Measurements from ENCODE around the gene TDRD1. TPM values are rescaled to one million over a fixed set of nuclear protein-coding genes. Genes with fewer than 3 reads are reported as not detected.

Gene TDRD1
- total and polyA plus RNA-seq, 10 of the 15 experiments (the other 5 are each of a cell fraction or from before 2014, with no cell fraction given), result 0.03 to 0.04 TPM; not detected in 8

- H3K36me3 ChIP-seq (ENCODE audit: control insufficient read depth in 2 of 2, insufficient read depth in 2 of 2, low read length in 1 of 2), result no peaks in the 10 kb centered on the region
- intact Hi-C loops (cut with micrococcal nuclease; ENCODE audit: unreplicated experiment), result no loop called here
- H3K27ac ChIP-seq (ENCODE audit: control insufficient read depth, insufficient read depth), result no peak overlapping the region
- H3K9ac ChIP-seq (ENCODE audit: control insufficient read depth, insufficient read depth, low read length), result no peak overlapping the region
- H3K4me1 ChIP-seq (ENCODE audit: control insufficient read depth, insufficient read depth, low read length), result no peaks in the 10 kb centered on the region
- H3K27me3 ChIP-seq (replicated peaks in 1 of 2; ENCODE audit: control insufficient read depth in 2 of 2, insufficient read depth in 2 of 2, low read length in 1 of 2), result no peaks in the 10 kb centered on the region
- DNase-seq (ENCODE audit: low read depth, low spot score), result no peak
- peak; percentile 33; the same call in 2 of the 3 replicates for ATAC-seq
- ChIA-PET CTCF (no interaction called here), RAD21 (ENCODE audit: unreplicated experiment) (no interaction called here), POLR2A (no interaction called here), SMC1A (ENCODE audit: uncharacterized antibody, unreplicated experiment) (no interaction called here)
- BruUV-seq (replicated peaks), result no TSS peak
- H4K20me1 ChIP-seq (ENCODE audit: control insufficient read depth, insufficient read depth), result no peaks in the 10 kb centered on the region
- no peaks in the 10 kb centered on the region for H3K79me2 ChIP-seq (ENCODE audit: control insufficient read depth, insufficient read depth, low read length)
- TF ChIP-seq JUNB (IDR thresholded peaks at IDR 0.05), result peak; percentile 63
- no peak for TF ChIP-seq MEF2B (IDR thresholded peaks at IDR 0.05; ENCODE audit: partially characterized antibody, poor library complexity, severe bottlenecking)
- no peak for TF ChIP-seq ETV6 (conservative IDR thresholded peaks at IDR 0.05 in 1 of 2, IDR thresholded peaks at IDR 0.05 in 1 of 2; ENCODE audit: borderline replicate concordance in 1 of 2, low read depth in 1 of 2)
- TF ChIP-seq STAT3 (IDR thresholded peaks at IDR 0.05; ENCODE audit: low read depth, low read length), result no peak
- no peak overlapping the region for H3K4me3 ChIP-seq
- no peak overlapping the region for H3K4me2 ChIP-seq (ENCODE audit: control insufficient read depth, insufficient read depth)
- in situ Hi-C loops (cut with MboI), result loop anchor here (25.0 kb wide), 1 partner anchor 256 kb away; no protein-coding TSS in a partner anchor
- WGBS (ENCODE audit: insufficient coverage, insufficient replicate concordance, low lambda C conversion rate, missing lambda C conversion rate), result 6% methylated on average over 3 of the region's 3 CpGs
- H3K9me3 ChIP-seq (replicated peaks; ENCODE audit: control insufficient read depth, insufficient read depth, low read length), result no peaks in the 10 kb centered on the region
- FAIRE-seq, result no peak
- no peak overlapping the region for H2AFZ ChIP-seq (ENCODE audit: control insufficient read depth, low read depth, low read length)
Observed at GRCh38 chr10:114180937-114181336, 1.8 kb downstream of the TDRD1 start.

GRCh38 chr10:114181971-114182370 lies 2.8 kb downstream of the TDRD1 start:
- H3K9me3 ChIP-seq (replicated peaks; ENCODE audit: control insufficient read depth, insufficient read depth, low read length), result no peaks in the 10 kb centered on the region
- no peak for ATAC-seq
- H3K27me3 ChIP-seq (replicated peaks in 1 of 2; ENCODE audit: control insufficient read depth in 2 of 2, insufficient read depth in 2 of 2, low read length in 1 of 2), result no peaks in the 10 kb centered on the region
- no TSS peak for BruUV-seq (replicated peaks)
- no peaks in the 10 kb centered on the region for H3K36me3 ChIP-seq (ENCODE audit: control insufficient read depth in 2 of 2, insufficient read depth in 2 of 2, low read length in 1 of 2)
- TF ChIP-seq ZNF24 (IDR thresholded peaks at IDR 0.05) (no peak), TCF12 (IDR thresholded peaks at IDR 0.05; ENCODE audit: low read depth, low read length) (no peak), ETV6 (conservative IDR thresholded peaks at IDR 0.05 in 1 of 2, IDR thresholded peaks at IDR 0.05 in 1 of 2; ENCODE audit: borderline replicate concordance in 1 of 2, low read depth in 1 of 2) (no peak), KDM1A (IDR thresholded peaks at IDR 0.05; ENCODE audit: borderline replicate concordance) (no peak), ESRRA (IDR thresholded peaks at IDR 0.05; ENCODE audit: low read length) (no peak), POU2F2 (IDR thresholded peaks at IDR 0.05; ENCODE audit: borderline replicate concordance, low read depth, low read length) (no peak), SIX5 (IDR thresholded peaks at IDR 0.05; ENCODE audit: low read depth, low read length, severe bottlenecking) (no peak), TCF7 (IDR thresholded peaks at IDR 0.05; ENCODE audit: borderline replicate concordance) (no peak)
- 2% methylated on average over 5 of the region's 5 CpGs for WGBS (ENCODE audit: insufficient coverage, insufficient replicate concordance, low lambda C conversion rate, missing lambda C conversion rate)
- H3K27ac ChIP-seq (ENCODE audit: control insufficient read depth, insufficient read depth), result no peak overlapping the region
- ChIA-PET SMC1A (ENCODE audit: uncharacterized antibody, unreplicated experiment) (no interaction called here), CTCF (no interaction called here), RAD21 (ENCODE audit: unreplicated experiment) (no interaction called here), POLR2A (no interaction called here)
- no peaks in the 10 kb centered on the region for H4K20me1 ChIP-seq (ENCODE audit: control insufficient read depth, insufficient read depth)
- 0 out of 2 replicates have a peak overlapping the region, but pooled peaks have one; percentile 25 for H3K4me2 ChIP-seq (ENCODE audit: control insufficient read depth, insufficient read depth)
- intact Hi-C loops (cut with micrococcal nuclease; ENCODE audit: unreplicated experiment) (no loop called here), in situ Hi-C loops (cut with MboI) (loop anchor here (25.0 kb wide), 1 partner anchor 255 kb away; no protein-coding TSS in a partner anchor)
- FAIRE-seq, result no peak
- no peaks in the 10 kb centered on the region for H3K4me1 ChIP-seq (ENCODE audit: control insufficient read depth, insufficient read depth, low read length)
- no peak overlapping the region for H3K9ac ChIP-seq (ENCODE audit: control insufficient read depth, insufficient read depth, low read length)
- H2AFZ ChIP-seq (ENCODE audit: control insufficient read depth, low read depth, low read length), result no peak overlapping the region
- no peaks in the 10 kb centered on the region for H3K79me2 ChIP-seq (ENCODE audit: control insufficient read depth, insufficient read depth, low read length)
- no peak overlapping the region for H3K4me3 ChIP-seq
- DNase-seq (ENCODE audit: low read depth, low spot score), result no peak
